Upper lobe of left lung (tissue), 6 donors: Measurements from ENCODE around the gene PDE6G. TPM values are rescaled to one million over a fixed set of nuclear protein-coding genes. Genes with fewer than 3 reads are reported as not detected.

Experiments used
- ATAC-seq, 2 donors: fragments of 200-7000 bp; cut with Tn5 transposase; one replicate each; pipeline ENCODE4 v1.9.1; 2022; ENCODE audit warnings: mild to moderate bottlenecking in 2 of 2, moderate library complexity in 2 of 2; ENCODE audit not compliant: low FRiP score in 2 of 2
- DNase-seq, 2 donors: peaks; one replicate each; pipeline ENCODE4 v3.0.0-alpha.2; 2019 to 2020
- H3K27ac ChIP-seq, 4 donors: fragments of 200-600 bp; sonication (generic); one replicate each; pipeline ENCODE4 v1.5.1; 2016 to 2019
- H3K27me3 ChIP-seq, 4 donors: fragments of 200-600 bp; sonication (generic); one replicate each; pipeline ENCODE4 v1.5.1; 2017 to 2019
- H3K36me3 ChIP-seq, 4 donors: fragments of 200-600 bp; sonication (generic); one replicate each; pipeline ENCODE4 v1.5.1; 2016 to 2019
- H3K4me1 ChIP-seq, 4 donors: fragments of 200-600 bp; sonication (generic); one replicate each; pipeline ENCODE4 v1.5.1; 2018 to 2019
- H3K4me3 ChIP-seq, 4 donors: fragments of 200-600 bp; sonication (generic); one replicate each; pipeline ENCODE4 v1.5.1; 2017 to 2019; ENCODE audit warnings: mild to moderate bottlenecking in 2 of 4, moderate library complexity in 1 of 4
- H3K9me3 ChIP-seq, 4 donors: fragments of 200-600 bp; sonication (generic); one replicate each; pipeline ENCODE4 v1.5.1; 2018 to 2019
- CTCF ChIP-seq, 6 experiments: fragments of 450-650 bp in 4 of 6; fragments of 200-600 bp in 2 of 6; sonication (generic) in 2 of 6; IDR thresholded peaks; one replicate each; pipeline ENCODE4 v1.5.1; 2016 to 2019; ENCODE audit warnings: antibody characterized with exemption in 6 of 6
- EP300 ChIP-seq, 4 donors: sonication (generic); formaldehyde crosslinking; IDR thresholded peaks; one replicate each; pipeline ENCODE4 v1.5.1; 2017; ENCODE audit warnings: antibody characterized with exemption in 4 of 4, control low read depth in 2 of 4
- POLR2A ChIP-seq, 4 donors: fragments of 450-650 bp; IDR thresholded peaks; one replicate each; pipeline ENCODE4 v1.5.1; 2016 to 2017; ENCODE audit warnings: antibody characterized with exemption in 4 of 4, mild to moderate bottlenecking in 2 of 4
- POLR2AphosphoS5 ChIP-seq, 2 donors: sonication (generic); formaldehyde crosslinking; IDR thresholded peaks; one replicate each; pipeline ENCODE4 v1.5.1; 2017; ENCODE audit warnings: antibody characterized with exemption in 2 of 2
- WGBS, 2 donors: methylation state at CpG; one replicate each; pipeline ENCODE4 v1.1.5; 2017 to 2018; 5-methylcytosine and 5-hydroxymethylcytosine counted together
- total RNA-seq, 6 donors: library from RNA; depleted of rRNA in 4 of 6; stranded (reverse); fragments of >200 nt in 4 of 6; gene quantifications; one replicate each; pipeline versions ENCODE4 v1.1.0 to v1.2.1, GENCODE V29; 2016 to 2021
- donor health status: DM: no; HTN: no; CAD: no; lungs with moderate emphysema.
- donor health status: DM: no; HTN: yes; CAD: no; lungs with severe emphysema.

PDE6G gene
- total RNA-seq, 6 donors from 2014 or later = 1.0 to 12.6 (median 1.7) TPM; not detected in 3

- peak in 1 of 2 donors; percentile 64 for DNase-seq
Observed at GRCh38 chr17:81701288-81702071, 45.1 kb upstream of the PDE6G start.

DNA sequence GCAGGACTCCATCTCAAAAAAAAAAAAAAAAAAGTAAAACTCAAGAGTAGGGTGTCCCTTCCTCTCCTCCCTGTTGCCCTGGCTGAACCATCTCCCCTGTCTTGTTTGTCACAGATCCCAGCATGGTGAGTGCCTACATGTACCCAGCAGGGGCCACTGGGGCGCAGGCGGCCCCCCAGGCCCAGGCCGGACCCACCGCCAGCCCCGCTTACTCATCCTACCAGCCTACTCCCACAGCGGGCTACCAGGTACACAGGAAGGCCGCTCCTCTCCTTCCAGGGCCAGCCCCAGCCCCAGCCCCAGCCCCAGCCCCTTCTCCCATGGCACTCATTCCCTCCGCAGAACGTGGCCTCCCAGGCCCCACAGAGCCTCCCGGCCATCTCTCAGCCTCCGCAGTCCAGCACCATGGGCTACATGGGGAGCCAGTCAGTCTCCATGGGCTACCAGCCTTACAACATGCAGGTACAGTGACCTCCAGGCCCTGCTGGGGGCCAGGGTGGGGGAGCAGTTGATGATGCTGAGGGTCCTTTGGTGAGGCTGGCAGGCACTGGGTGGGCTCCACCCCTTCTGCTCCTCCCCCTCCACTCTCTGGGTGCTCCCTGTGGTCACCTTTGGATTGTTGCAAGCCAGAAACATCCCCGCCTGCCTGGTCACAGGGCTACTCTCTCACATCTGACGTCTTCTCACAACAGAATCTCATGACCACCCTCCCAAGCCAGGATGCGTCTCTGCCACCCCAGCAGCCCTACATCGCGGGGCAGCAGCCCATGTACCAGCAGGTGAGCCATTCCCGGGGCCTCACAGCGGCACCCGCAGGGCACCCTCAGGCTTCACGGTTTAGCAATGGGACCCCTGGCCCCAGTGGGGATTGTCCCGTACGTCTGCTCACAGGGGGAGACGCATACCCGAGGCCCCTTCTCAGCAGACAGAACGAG lies 44.3 kb upstream of the PDE6G start:
- no peak overlapping the region for H3K4me3 ChIP-seq
- no peak for TF ChIP-seq POLR2A (IDR thresholded peaks at IDR 0.05)
- TF ChIP-seq POLR2AphosphoS5 (IDR thresholded peaks at IDR 0.05) = no peak
- no peak for TF ChIP-seq CTCF (IDR thresholded peaks at IDR 0.05)
- no peak for TF ChIP-seq EP300 (IDR thresholded peaks at IDR 0.05)
- no peaks in the 10 kb centered on the region for H3K27me3 ChIP-seq
- 88 to 92% methylated on average over 15 to 21 of the region's 25 CpGs for WGBS, 2 donors
- DNase-seq (peak in 1 of 2 donors; percentile 73), ATAC-seq (no peak)
- H3K36me3 ChIP-seq = peaks cover 16 to 65% (median 56%) of the 10 kb centered on the region in 4 donors
- peaks cover 24 to 35% (median 30%) of the 10 kb centered on the region in 4 donors for H3K4me1 ChIP-seq
- H3K9me3 ChIP-seq = no peaks in the 10 kb centered on the region
- H3K27ac ChIP-seq = no peak overlapping the region

More at GRCh38 chr17:81701288-81702071, 45.1 kb upstream of the PDE6G start:
- WGBS, 2 donors = 77 to 90% methylated on average over 18 to 21 of the region's 23 CpGs
- H3K4me1 ChIP-seq = peaks cover 24 to 35% (median 30%) of the 10 kb centered on the region in 4 donors
- peaks cover 15 to 65% (median 54%) of the 10 kb centered on the region in 4 donors for H3K36me3 ChIP-seq
- peak overlapping the region in 3 of 4 donors; percentile 77 to 98 (median 89) for H3K4me3 ChIP-seq
- no peak for TF ChIP-seq POLR2A (IDR thresholded peaks at IDR 0.05)
- TF ChIP-seq POLR2AphosphoS5 (IDR thresholded peaks at IDR 0.05) = no peak
- peak overlapping the region in 1 of 4 donors; percentile 4 for H3K27ac ChIP-seq
- no peaks in the 10 kb centered on the region for H3K27me3 ChIP-seq
- no peaks in the 10 kb centered on the region for H3K9me3 ChIP-seq
- no peak for ATAC-seq

- Histone ChIP-seq H3K4me1 (peaks cover 17 to 20% (median 19%) of the 10 kb centered on the region in 4 donors), H3K4me3 (no peak overlapping the region), H3K27me3 (no peaks in the 10 kb centered on the region), H3K9me3 (no peaks in the 10 kb centered on the region), H3K27ac (no peak overlapping the region), H3K36me3 (peaks cover 37 to 93% (median 85%) of the 10 kb centered on the region in 4 donors)
- 87 to 91% methylated on average over 24 to 25 of the region's 25 CpGs for WGBS, 2 donors
- no peak for TF ChIP-seq CTCF (IDR thresholded peaks at IDR 0.05)
- ATAC-seq (no peak), DNase-seq (peak in 1 of 2 donors; percentile 19)
Observed at GRCh38 chr17:81697261-81698044, 41.1 kb upstream of the PDE6G start.

GRCh38 chr17:81696218-81696941 lies 40.0 kb upstream of the PDE6G start:
- WGBS, 2 donors = 96% methylated on average over 15 to 40 of the region's 40 CpGs
- no peaks in the 10 kb centered on the region for H3K27me3 ChIP-seq
- DNase-seq (peak in 1 of 2 donors; percentile 76), ATAC-seq (no peak)
- peaks cover 44 to 99% (median 92%) of the 10 kb centered on the region in 4 donors for H3K36me3 ChIP-seq
- H3K9me3 ChIP-seq = no peaks in the 10 kb centered on the region
- H3K27ac ChIP-seq = no peak overlapping the region
- H3K4me1 ChIP-seq = peaks cover 7 to 9% (median 8%) of the 10 kb centered on the region in 4 donors
- H3K4me3 ChIP-seq = no peak overlapping the region
- TF ChIP-seq CTCF (IDR thresholded peaks at IDR 0.05) = no peak
- no peak for TF ChIP-seq EP300 (IDR thresholded peaks at IDR 0.05)
- TF ChIP-seq POLR2AphosphoS5 (IDR thresholded peaks at IDR 0.05) = no peak
- TF ChIP-seq POLR2A (IDR thresholded peaks at IDR 0.05) = no peak
